Esophagus muscularis mucosa (tissue), 4 donors: ENCODE measurements around the gene ARID1B.

Experiments
- EP300 ChIP-seq: sonication (generic); formaldehyde crosslinking; IDR thresholded peaks from one replicate; pipeline ENCODE4 v1.6.1; 2017; ENCODE audit warnings: antibody characterized with exemption
- POLR2A ChIP-seq: fragments of 450-650 bp; IDR thresholded peaks from one replicate; pipeline ENCODE4 v1.6.1; 2017; ENCODE audit warnings: antibody characterized with exemption, moderate library complexity, mild to moderate bottlenecking, low read depth
- POLR2AphosphoS5 ChIP-seq, 2 donors: sonication (generic); formaldehyde crosslinking; IDR thresholded peaks; one replicate each; pipeline ENCODE4 v1.6.1; 2017; ENCODE audit warnings: antibody characterized with exemption in 2 of 2
- TF ChIP-seq, protein P1 (sequence below), 3 experiments: fragments of 200-600 bp in 2 of 3; fragments of 450-650 bp in 1 of 3; sonication (generic) in 2 of 3; IDR thresholded peaks; one replicate each; pipeline ENCODE4 v1.5.1; 2017 to 2019; ENCODE audit warnings: antibody characterized with exemption in 3 of 3, mild to moderate bottlenecking in 2 of 3, moderate library complexity in 1 of 3

DNA sequence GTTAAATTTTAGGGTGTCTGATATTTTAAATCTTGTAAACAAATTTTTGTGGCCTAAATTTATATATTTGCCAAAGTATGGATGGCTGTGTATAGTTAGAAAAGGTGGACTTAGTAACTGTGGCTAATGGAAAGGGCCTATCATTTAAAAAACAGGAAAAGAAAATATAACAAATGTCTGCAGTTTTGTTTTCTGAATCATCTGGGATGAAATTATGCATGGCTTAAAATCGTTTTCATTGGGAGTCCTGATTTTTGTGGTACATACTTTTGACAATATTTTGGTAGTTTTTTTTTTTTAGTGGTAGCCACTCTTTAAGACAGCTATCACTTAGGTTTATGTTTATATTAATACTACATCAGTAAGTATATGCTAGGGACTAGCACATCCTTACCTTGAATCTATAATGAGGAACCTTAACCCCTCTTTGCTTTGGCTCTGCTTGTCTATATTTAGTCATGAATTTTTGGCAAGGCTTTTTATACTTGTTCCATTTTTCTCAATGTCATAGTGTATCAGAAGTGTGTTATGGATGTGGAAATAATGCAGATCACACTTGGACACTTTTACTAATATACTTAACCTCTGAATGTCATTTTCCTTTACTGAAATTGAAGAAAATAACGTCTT, 5.6 kb downstream of the ARID1B start:
- TF ChIP-seq, protein P1, sequence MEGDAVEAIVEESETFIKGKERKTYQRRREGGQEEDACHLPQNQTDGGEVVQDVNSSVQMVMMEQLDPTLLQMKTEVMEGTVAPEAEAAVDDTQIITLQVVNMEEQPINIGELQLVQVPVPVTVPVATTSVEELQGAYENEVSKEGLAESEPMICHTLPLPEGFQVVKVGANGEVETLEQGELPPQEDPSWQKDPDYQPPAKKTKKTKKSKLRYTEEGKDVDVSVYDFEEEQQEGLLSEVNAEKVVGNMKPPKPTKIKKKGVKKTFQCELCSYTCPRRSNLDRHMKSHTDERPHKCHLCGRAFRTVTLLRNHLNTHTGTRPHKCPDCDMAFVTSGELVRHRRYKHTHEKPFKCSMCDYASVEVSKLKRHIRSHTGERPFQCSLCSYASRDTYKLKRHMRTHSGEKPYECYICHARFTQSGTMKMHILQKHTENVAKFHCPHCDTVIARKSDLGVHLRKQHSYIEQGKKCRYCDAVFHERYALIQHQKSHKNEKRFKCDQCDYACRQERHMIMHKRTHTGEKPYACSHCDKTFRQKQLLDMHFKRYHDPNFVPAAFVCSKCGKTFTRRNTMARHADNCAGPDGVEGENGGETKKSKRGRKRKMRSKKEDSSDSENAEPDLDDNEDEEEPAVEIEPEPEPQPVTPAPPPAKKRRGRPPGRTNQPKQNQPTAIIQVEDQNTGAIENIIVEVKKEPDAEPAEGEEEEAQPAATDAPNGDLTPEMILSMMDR (IDR thresholded peaks at IDR 0.05) = no peak
- TF ChIP-seq POLR2A = no peak
- no peak for TF ChIP-seq EP300
- TF ChIP-seq POLR2AphosphoS5 (IDR thresholded peaks at IDR 0.05) = no peak
